IMR-90 (cell line): ENCODE results near the gene ZNF587.

Source experiments
- CEBPB ChIP-seq: IDR thresholded peaks from 2 replicates; pipeline ENCODE4 v1.6.1; 2012; ENCODE audit warnings: low read depth, low read length, improper control_type of control experiment
- CTCF ChIP-seq: conservative IDR thresholded peaks from 2 replicates; pipeline ENCODE4 v1.5.1; 2012; ENCODE audit warnings: mild to moderate bottlenecking, low read depth, low read length, improper control_type of control experiment
- ELK1 ChIP-seq: fragments of 150-350 bp; IDR thresholded peaks from 2 replicates; pipeline ENCODE4 v1.6.1; 2016; ENCODE audit warnings: low read depth, mild to moderate bottlenecking, low read length, moderate library complexity, borderline replicate concordance
- MAZ ChIP-seq: IDR thresholded peaks from 2 replicates; pipeline ENCODE4 v1.6.1; 2012; ENCODE audit warnings: low read depth, mild to moderate bottlenecking, low read length, improper control_type of control experiment, moderate library complexity, borderline replicate concordance
- POLR2A ChIP-seq: IDR thresholded peaks from 2 replicates; pipeline ENCODE4 v1.6.1; 2012; ENCODE audit warnings: mild to moderate bottlenecking, low read depth, low read length
- RFX5 ChIP-seq: IDR thresholded peaks from 2 replicates; pipeline ENCODE4 v1.8.0; 2012; ENCODE audit warnings: low read depth, mild to moderate bottlenecking, low read length, moderate library complexity

GRCh38 chr19:57817976-57818375 is 31.7 kb upstream of the ZNF587 start:
- TF ChIP-seq CTCF: no peak
- TF ChIP-seq ELK1: no peak
- no peak for TF ChIP-seq CEBPB
- TF ChIP-seq RFX5: no peak
- TF ChIP-seq POLR2A: no peak
- no peak for TF ChIP-seq MAZ
